GM12878 (cell line): ENCODE results near the gene PLAC1. TPM values are rescaled to one million over a fixed set of nuclear protein-coding genes. Genes with fewer than 3 reads are reported as not detected.

ENCODE experiments used
- ATAC-seq: fragments of 200-7000 bp; cut with Tn5 transposase; 3 replicates; pipeline ENCODE4 v1.9.1; 2020; ENCODE audit warnings: mild to moderate bottlenecking, moderate library complexity
- BruUV-seq: library from RNA; stranded (reverse); fragments of 400-500 nt; replicated peaks from 2 replicates; lab custom pipeline; 2021; lab: Mats Ljungman, UMichigan
- CTCF ChIA-PET: fragments of 300-600 bp; sonication (Branson Sonifier 250); formaldehyde crosslinking; extraction: SDS; loops from one replicate; lab custom pipeline; 2021; ENCODE audit warnings: inconsistent platforms; lab: Yijun Ruan, JAX
- POLR2A ChIA-PET: fragments of 350-600 bp; formaldehyde crosslinking; extraction: SDS; loops from one replicate; lab custom pipeline; 2021; ENCODE audit warnings: inconsistent platforms; lab: Charles Lee
- RAD21 ChIA-PET: fragments of 300-600 bp; sonication (Branson Sonifier 250); formaldehyde crosslinking; loops from one replicate; lab custom pipeline; 2023; ENCODE audit warnings: antibody characterized with exemption; ENCODE audit not compliant: unreplicated experiment; lab: Charles Lee
- SMC1A ChIA-PET: fragments of 300-600 bp; sonication (Branson Sonifier 250); formaldehyde crosslinking; loops from one replicate; lab custom pipeline; 2023; ENCODE audit not compliant: unreplicated experiment, uncharacterized antibody; lab: Charles Lee
- DNase-seq: peaks from one replicate; pipeline ENCODE4 v3.0.0-alpha.2; 2011; ENCODE audit warnings: low read depth, low spot score
- FAIRE-seq: peaks from 3 replicates; lab custom pipeline; 2011; peaks lifted over from hg19 to GRCh38; lab: Jason Lieb, UNC
- H2AFZ ChIP-seq: 2 replicates; pipeline ENCODE4 v1.6.0; 2011; ENCODE audit warnings: low read depth, low read length, control low read depth; ENCODE audit not compliant: control insufficient read depth
- H3K27ac ChIP-seq: 2 replicates; pipeline ENCODE4 v1.5.1; 2011; ENCODE audit warnings: control low read depth; ENCODE audit not compliant: control insufficient read depth, insufficient read depth
- H3K27me3 ChIP-seq, 2 experiments: replicated peaks in 1 of 2; 2 replicates each; pipeline versions ENCODE4 v1.6.0 to v1.6.1; 2011; ENCODE audit warnings: low read length in 1 of 2; ENCODE audit not compliant: control insufficient read depth in 2 of 2, insufficient read depth in 2 of 2
- H3K36me3 ChIP-seq, 2 experiments: 2 replicates each; pipeline ENCODE4 v1.5.1; 2011; ENCODE audit warnings: low read length in 1 of 2; ENCODE audit not compliant: control insufficient read depth in 2 of 2, insufficient read depth in 2 of 2
- H3K4me1 ChIP-seq: 2 replicates; pipeline ENCODE4 v1.6.1; 2011; ENCODE audit warnings: mild to moderate bottlenecking, low read length, moderate library complexity, mixed read lengths; ENCODE audit not compliant: control insufficient read depth, insufficient read depth
- H3K4me2 ChIP-seq: 2 replicates; pipeline ENCODE4 v1.6.0; 2011; ENCODE audit warnings: control low read depth; ENCODE audit not compliant: control insufficient read depth, insufficient read depth
- H3K4me3 ChIP-seq: fragments of 200-600 bp; sonication (generic); 2 replicates; pipeline ENCODE4 v1.5.1; 2016
- H3K79me2 ChIP-seq: 2 replicates; pipeline ENCODE4 v1.6.0; 2011; ENCODE audit warnings: low read length; ENCODE audit not compliant: control insufficient read depth, insufficient read depth
- H3K9ac ChIP-seq: 2 replicates; pipeline ENCODE4 v1.8.0; 2011; ENCODE audit warnings: low read length, control low read depth, mixed read lengths; ENCODE audit not compliant: control insufficient read depth, insufficient read depth
- H3K9me3 ChIP-seq: replicated peaks from 3 replicates; pipeline ENCODE4 v1.5.1; 2011; ENCODE audit warnings: mild to moderate bottlenecking, low read length; ENCODE audit not compliant: control insufficient read depth, insufficient read depth
- H4K20me1 ChIP-seq: 2 replicates; pipeline ENCODE4 v1.6.0; 2011; ENCODE audit not compliant: control insufficient read depth, insufficient read depth
- CEBPB ChIP-seq, 2 experiments: fragments of 150-350 bp in 1 of 2; IDR thresholded peaks; 2 replicates each; pipeline ENCODE4 v1.6.1; 2012 to 2014; ENCODE audit warnings: low read depth in 2 of 2, low read length in 2 of 2, borderline replicate concordance in 1 of 2, inconsistent platforms in 1 of 2
- GATAD2B ChIP-seq: fragments of 450-650 bp; conservative IDR thresholded peaks from 2 replicates; pipeline ENCODE4 v1.6.1; 2017; ENCODE audit warnings: low read depth, mild to moderate bottlenecking, moderate library complexity
- HDGF ChIP-seq: fragments of 450-650 bp; IDR thresholded peaks from 2 replicates; pipeline ENCODE4 v1.6.1; 2016; ENCODE audit warnings: antibody characterized with exemption
- NR2C1 ChIP-seq: fragments of 450-650 bp; IDR thresholded peaks from 2 replicates; pipeline ENCODE4 v1.6.1; 2017; ENCODE audit warnings: antibody characterized with exemption, mild to moderate bottlenecking, moderate library complexity
- RAD51 ChIP-seq: fragments of 450-650 bp; IDR thresholded peaks from 2 replicates; pipeline ENCODE4 v1.6.1; 2016; ENCODE audit warnings: moderate library complexity, mild to moderate bottlenecking, inconsistent platforms
- RELA ChIP-seq: fragments of 450-650 bp; IDR thresholded peaks from 2 replicates; pipeline ENCODE4 v1.8.0; 2014; ENCODE audit warnings: borderline replicate concordance; ENCODE audit not compliant: partially characterized antibody
- RUNX3 ChIP-seq: IDR thresholded peaks from 2 replicates; pipeline ENCODE4 v1.6.1; 2012; ENCODE audit warnings: low read length, inconsistent platforms
- STAT3 ChIP-seq: IDR thresholded peaks from 2 replicates; pipeline ENCODE4 v1.6.1; 2011; ENCODE audit warnings: low read depth, low read length, improper control_type of control experiment
- YBX1 ChIP-seq: fragments of 450-650 bp; IDR thresholded peaks from 2 replicates; pipeline ENCODE4 v1.6.1; 2016; ENCODE audit warnings: antibody characterized with exemption
- WGBS: methylation state at CpG from one replicate; pipeline ENCODE4 v1.1.6; 2016; ENCODE audit warnings: low lambda C conversion rate; ENCODE audit not compliant: insufficient replicate concordance, insufficient coverage; ENCODE audit errors: missing lambda C conversion rate; 5-methylcytosine and 5-hydroxymethylcytosine counted together
- in situ Hi-C: fragments of 300-500 bp; cut with MboI; formaldehyde crosslinking; loops from 9 replicates; pipeline ENCODE4 v1.14.3; 2018; ENCODE audit warnings: mixed read lengths
- intact Hi-C: fragments of 100-400 bp; cut with micrococcal nuclease; formaldehyde crosslinking; loops from one replicate; pipeline ENCODE4 v1.14.2; 2022; ENCODE audit not compliant: unreplicated experiment
- polyA plus RNA-seq, 11 experiments: library from polyadenylated mRNA; depleted of rRNA in 4 of 11; unstranded in 6 of 11; stranded (reverse) in 5 of 11; fragments of >200 nt; fragmentation: Nextera tagmentation in 4 of 11; fragmentation: Illumina TruSeq in 1 of 11; extraction: Ambion mirVana in 4 of 11; extraction: Trizol in 1 of 11; gene quantifications; 1 replicate in 1 of 11; 2 replicates in 10 of 11; pipeline versions ENCODE4 v1.2.1 to v1.2.3, GENCODE V29; 2011 to 2016; ENCODE audit warnings: inconsistent platforms in 2 of 11, missing spikeins in 2 of 11, low read depth in 1 of 11
- total RNA-seq, 4 experiments: library from RNA; depleted of rRNA in 3 of 4; stranded (reverse); fragments of >200 nt in 3 of 4; fragmentation: Illumina TruSeq in 1 of 4; extraction: Trizol in 1 of 4; gene quantifications; 2 replicates each; pipeline versions ENCODE4 v1.2.1 to v1.2.3, GENCODE V29; 2013 to 2021
- TF ChIP-seq, protein P1 (sequence below): IDR thresholded peaks from 2 replicates; pipeline ENCODE4 v1.6.1; 2012; ENCODE audit warnings: low read length, inconsistent platforms
- TF ChIP-seq, protein P2 (sequence below): IDR thresholded peaks from 2 replicates; pipeline ENCODE4 v1.6.1; 2011; ENCODE audit warnings: mild to moderate bottlenecking, low read depth, low read length, moderate library complexity; ENCODE audit not compliant: insufficient replicate concordance

PLAC1 gene
- total and polyA plus RNA-seq, 10 of the 15 experiments (the other 5 are each of a cell fraction or from before 2014, with no cell fraction given), result 0.05 to 0.42 (median 0.17) TPM; not detected in 5

DNA sequence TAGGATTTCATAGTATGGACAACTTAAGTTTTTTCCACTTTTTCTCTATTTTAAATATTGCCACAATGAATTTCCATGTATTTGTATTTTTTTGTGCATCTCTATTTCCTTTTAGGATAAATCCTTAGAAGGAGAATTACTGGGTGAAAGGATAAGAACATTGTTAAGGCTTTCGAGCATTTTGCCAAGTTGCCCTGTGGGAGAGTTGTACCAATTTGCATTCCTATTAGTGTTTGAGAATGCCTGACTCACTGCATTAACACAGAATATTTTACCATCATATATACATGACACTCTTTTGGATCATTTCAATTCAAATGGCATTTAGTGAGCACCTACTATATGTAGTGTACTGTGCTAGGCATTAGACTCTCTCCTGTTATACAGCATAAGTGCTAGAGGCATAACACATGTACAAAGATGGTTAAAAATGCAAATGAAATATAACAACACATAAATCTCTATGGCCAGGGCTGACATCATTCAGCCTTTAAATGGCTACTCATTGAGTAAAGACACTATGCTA, 57.0 kb downstream of the PLAC1 start:
- no peak for DNase-seq
- POLR2A ChIA-PET, result no interaction called here
- H3K4me1 ChIP-seq, result no peaks in the 10 kb centered on the region
- H3K4me2 ChIP-seq, result no peak overlapping the region
- no peaks in the 10 kb centered on the region; the same call in 2 of the 3 replicates for H3K9me3 ChIP-seq
- no peak overlapping the region for H3K27ac ChIP-seq
- BruUV-seq, result no TSS peak
- SMC1A ChIA-PET, result no interaction called here
- RAD21 ChIA-PET, result no interaction called here
- TF ChIP-seq GATAD2B, result no peak
- TF ChIP-seq, protein P1, sequence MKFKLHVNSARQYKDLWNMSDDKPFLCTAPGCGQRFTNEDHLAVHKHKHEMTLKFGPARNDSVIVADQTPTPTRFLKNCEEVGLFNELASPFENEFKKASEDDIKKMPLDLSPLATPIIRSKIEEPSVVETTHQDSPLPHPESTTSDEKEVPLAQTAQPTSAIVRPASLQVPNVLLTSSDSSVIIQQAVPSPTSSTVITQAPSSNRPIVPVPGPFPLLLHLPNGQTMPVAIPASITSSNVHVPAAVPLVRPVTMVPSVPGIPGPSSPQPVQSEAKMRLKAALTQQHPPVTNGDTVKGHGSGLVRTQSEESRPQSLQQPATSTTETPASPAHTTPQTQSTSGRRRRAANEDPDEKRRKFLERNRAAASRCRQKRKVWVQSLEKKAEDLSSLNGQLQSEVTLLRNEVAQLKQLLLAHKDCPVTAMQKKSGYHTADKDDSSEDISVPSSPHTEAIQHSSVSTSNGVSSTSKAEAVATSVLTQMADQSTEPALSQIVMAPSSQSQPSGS, result no peak
- TF ChIP-seq CEBPB (IDR thresholded peaks at IDR 0.05; ENCODE audit: borderline replicate concordance in 1 of 2, low read depth in 2 of 2, low read length in 2 of 2), result no peak
- no peak for TF ChIP-seq NR2C1
- TF ChIP-seq, protein P2, sequence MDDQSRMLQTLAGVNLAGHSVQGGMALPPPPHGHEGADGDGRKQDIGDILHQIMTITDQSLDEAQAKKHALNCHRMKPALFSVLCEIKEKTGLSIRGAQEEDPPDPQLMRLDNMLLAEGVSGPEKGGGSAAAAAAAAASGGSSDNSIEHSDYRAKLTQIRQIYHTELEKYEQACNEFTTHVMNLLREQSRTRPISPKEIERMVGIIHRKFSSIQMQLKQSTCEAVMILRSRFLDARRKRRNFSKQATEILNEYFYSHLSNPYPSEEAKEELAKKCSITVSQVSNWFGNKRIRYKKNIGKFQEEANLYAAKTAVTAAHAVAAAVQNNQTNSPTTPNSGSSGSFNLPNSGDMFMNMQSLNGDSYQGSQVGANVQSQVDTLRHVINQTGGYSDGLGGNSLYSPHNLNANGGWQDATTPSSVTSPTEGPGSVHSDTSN, result no peak
- TF ChIP-seq YBX1, result no peak
- TF ChIP-seq RUNX3, result no peak
- TF ChIP-seq STAT3, result no peak
- no peak for TF ChIP-seq RELA
- TF ChIP-seq RAD51, result no peak
- no peak for TF ChIP-seq HDGF
- CTCF ChIA-PET, result no interaction called here
- H3K36me3 ChIP-seq, result no peaks in the 10 kb centered on the region
- intact Hi-C loops, result no loop called here
- no peaks in the 10 kb centered on the region for H3K27me3 ChIP-seq
- no peak overlapping the region for H3K4me3 ChIP-seq
- FAIRE-seq, result no peak
- H3K79me2 ChIP-seq, result no peaks in the 10 kb centered on the region
- in situ Hi-C loops, result no loop called here
- 39% methylated on average over 1 of the region's 1 CpG for WGBS
- H3K9ac ChIP-seq, result no peak overlapping the region
- H4K20me1 ChIP-seq, result no peaks in the 10 kb centered on the region
- no peak overlapping the region for H2AFZ ChIP-seq
- no peak for ATAC-seq
